Fibroblast of mammary gland (primary cell): ENCODE results near the gene GRK5.

Experiments
- DNase-seq: peaks from one replicate; pipeline ENCODE4 v3.0.0-alpha.2; 2010; ENCODE audit warnings: low read depth
- H3K4me3 ChIP-seq: 2 replicates; pipeline ENCODE4 v1.5.1; 2011; ENCODE audit warnings: low read depth, mild to moderate bottlenecking, low read length, moderate library complexity; ENCODE audit not compliant: control insufficient read depth
- CTCF ChIP-seq: conservative IDR thresholded peaks from 2 replicates; pipeline ENCODE4 v1.5.1; 2011; ENCODE audit warnings: low read depth, low read length, inconsistent platforms; ENCODE audit not compliant: control insufficient read depth, insufficient read depth

Gene GRK5

GRCh38 chr10:119453313-119453712, 245.9 kb downstream of the GRK5 start:
- DNase-seq: no peak
- no peak for TF ChIP-seq CTCF
- H3K4me3 ChIP-seq: no peak overlapping the region

GRCh38 chr10:119454316-119454715, 246.9 kb downstream of the GRK5 start:
- no peak for TF ChIP-seq CTCF
- no peak overlapping the region for H3K4me3 ChIP-seq
- no peak for DNase-seq

- TF ChIP-seq CTCF: no peak
- DNase-seq: no peak
- H3K4me3 ChIP-seq: no peak overlapping the region
Observed at GRCh38 chr10:119454990-119455389, 247.6 kb downstream of the GRK5 start.

GRCh38 chr10:119455609-119456434, 248.5 kb downstream of the GRK5 start:
- DNase-seq: no peak
- no peak for TF ChIP-seq CTCF
- H3K4me3 ChIP-seq: no peak overlapping the region

- no peak overlapping the region for H3K4me3 ChIP-seq
- no peak for TF ChIP-seq CTCF
Observed at GRCh38 chr10:119456435-119456810, 249.1 kb downstream of the GRK5 start.

GRCh38 chr10:119457966-119458766, 250.8 kb downstream of the GRK5 start:
- TF ChIP-seq CTCF: no peak
- no peak overlapping the region for H3K4me3 ChIP-seq
- no peak for DNase-seq

More at GRCh38 chr10:119456435-119456810, 249.1 kb downstream of the GRK5 start:
- DNase-seq: no peak
